Measurements from ENCODE around the gene RASSF5.
A peak's percentile ranks its signal among the peaks of the same experiment; 100 is the strongest.

Gene RASSF5

DNA sequence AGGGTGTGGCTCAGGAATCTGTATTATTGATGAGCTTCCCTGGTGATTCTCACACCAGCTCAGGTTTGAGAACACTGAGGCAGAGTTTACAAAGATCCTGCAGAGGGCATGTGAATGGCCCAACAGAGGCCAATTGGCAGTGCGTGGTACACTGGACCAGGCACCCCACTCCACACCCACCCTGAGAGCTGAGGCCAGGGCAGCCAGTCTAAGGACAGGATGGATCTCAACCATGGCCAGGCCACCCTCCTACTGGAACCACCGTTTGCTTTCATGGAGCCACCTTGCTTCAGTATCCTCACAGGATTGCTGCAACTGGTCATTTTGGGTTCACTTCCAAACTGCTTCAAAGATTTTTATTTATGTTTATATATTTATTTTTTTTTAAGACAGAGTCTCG is 7.3 kb upstream of the RASSF5 start:
- no peak for DNase-seq

DNA sequence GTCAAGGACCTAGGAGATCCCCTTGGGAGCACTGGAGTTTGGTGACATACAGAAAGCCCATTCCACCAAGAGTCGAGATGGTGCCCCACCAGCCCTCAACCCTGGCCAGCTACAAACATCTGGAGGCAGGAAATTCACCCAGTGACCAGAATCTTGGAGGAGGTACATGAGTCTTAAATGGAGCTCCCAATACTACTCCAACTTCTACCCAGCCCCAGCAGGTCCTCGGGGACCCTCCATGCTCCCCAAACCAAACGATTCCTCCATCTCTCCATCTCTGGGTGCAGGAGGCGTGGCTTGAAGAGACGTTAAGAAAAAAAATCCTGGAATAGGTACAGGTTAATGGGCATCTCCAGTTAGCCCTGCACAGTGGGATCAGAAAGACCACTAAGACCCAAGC is 5.5 kb upstream of the RASSF5 start:
- DNase-seq = no peak

DNA sequence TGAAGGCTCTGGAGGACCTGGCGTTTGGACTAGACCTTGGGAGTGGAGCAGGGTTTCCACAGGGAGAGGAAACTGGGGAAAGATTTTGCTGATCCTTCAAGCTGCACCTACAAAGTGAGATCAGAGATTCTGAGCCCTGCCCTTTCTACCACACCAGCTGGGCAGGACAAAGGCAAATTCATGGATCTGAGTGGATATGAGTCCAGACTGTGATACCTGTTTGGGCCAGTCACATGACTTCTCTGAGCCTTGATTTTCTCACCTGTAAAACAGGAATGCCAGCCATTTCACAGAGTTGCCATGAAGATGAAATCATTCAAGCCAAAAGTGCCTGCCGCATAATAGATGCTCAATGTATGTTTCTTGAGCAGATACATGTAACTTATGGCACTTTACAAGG is 4.9 kb upstream of the RASSF5 start:
- DNase-seq = no peak

DNA sequence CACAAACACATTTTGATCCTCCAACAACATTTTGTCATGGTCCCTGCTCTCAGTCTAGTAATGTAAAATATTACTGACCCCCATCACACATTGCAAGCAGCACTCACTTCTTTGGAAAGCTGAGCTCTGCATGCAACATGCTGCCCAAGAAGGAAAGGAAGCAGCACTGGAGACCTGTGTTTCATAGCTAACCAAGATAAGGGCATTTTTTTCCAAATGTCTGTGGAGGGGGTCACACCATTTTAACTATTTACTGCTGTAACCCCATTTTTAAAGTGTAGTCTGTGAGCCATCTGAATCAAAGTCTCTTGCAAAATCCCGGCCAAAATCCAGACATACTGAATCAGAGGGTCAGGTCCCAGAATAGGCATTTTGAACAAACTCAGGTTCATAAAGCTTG is 4.5 kb upstream of the RASSF5 start:
- DNase-seq = no peak

DNA sequence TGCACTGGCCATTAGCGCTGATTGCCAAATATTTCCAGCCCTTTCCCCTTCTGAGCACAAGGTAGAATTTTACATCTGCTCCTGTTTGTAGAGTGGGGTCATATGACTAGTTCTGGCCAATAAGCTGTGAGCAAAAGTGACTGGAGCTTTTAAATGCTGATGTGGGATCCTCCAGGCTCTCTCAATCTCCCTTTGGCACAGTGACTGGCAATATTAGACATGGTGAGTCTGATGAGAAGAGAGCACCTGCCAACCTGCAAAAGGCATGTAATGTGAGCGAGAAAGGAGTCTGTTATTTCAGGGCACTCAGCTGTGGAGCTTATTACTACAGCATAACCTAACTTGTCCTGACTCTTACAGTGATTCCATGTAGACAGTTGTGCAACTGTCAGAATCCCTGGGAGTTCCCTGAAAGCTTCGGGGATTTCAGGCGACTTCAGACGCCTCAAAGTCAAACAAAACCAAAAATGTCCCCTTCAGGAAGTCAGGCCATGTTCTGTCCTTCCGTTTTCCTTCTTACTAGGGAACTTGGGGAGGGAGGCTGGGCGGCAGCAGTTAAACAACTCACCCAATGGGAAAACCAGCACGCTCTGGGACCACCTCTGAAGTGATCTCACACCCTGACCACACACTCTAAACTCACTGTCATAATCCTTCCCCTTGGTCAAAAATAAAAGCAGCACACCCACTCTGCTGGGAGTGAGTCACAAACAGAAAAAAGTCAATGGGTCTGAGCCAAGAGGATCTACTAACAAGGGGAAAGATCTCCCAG is 3.6 kb upstream of the RASSF5 start:
- no peak for DNase-seq

DNA sequence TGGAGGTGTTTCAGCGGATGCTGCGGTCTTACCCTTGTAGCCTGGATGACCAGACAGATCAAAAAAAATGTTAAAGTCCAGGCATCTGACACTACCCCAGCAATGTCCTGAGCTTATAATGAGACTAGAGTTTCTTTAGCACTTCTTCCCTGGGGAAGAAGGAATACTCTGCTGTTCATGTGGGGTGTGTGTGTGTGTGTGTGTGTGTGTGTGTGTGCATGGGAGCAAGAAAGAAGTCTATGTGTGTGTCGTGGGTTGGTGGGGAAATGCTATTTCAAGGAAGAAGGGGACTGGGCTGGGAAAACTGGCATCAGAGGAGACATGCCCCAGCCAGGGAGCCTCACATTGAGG is 3.0 kb upstream of the RASSF5 start:
- DNase-seq = no peak

DNA sequence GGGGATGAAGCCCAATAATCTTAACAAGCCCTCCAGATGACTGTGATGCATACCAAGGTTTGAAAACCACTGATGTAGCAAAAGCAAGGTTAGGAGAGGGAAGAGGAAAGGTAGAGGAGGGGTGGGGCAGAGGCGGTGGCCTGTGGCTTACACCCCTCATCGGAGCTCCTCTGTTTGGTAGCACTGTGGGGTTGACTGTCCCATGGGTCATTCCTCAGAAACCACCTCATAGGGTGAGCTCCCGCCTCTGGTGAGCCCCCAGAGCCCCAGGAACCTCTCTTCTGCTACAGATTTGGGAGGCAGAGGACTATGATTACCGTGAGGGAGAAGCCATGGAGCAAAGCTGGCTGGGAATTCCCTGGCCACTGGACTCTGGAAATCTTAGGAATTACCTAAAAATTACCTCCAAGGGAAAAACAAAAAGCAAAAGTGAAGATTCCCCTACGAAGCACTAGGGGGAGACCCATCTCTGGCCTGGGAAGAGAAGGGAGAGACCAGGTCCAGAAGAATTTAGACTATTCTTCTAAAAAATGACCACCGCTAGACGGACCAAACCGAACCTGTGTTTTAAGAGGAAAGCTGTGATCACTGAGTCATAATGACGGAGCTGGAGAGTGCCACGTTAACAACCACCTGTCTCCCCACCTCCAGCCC is 1.5 kb upstream of the RASSF5 start:
- no peak for DNase-seq

DNA sequence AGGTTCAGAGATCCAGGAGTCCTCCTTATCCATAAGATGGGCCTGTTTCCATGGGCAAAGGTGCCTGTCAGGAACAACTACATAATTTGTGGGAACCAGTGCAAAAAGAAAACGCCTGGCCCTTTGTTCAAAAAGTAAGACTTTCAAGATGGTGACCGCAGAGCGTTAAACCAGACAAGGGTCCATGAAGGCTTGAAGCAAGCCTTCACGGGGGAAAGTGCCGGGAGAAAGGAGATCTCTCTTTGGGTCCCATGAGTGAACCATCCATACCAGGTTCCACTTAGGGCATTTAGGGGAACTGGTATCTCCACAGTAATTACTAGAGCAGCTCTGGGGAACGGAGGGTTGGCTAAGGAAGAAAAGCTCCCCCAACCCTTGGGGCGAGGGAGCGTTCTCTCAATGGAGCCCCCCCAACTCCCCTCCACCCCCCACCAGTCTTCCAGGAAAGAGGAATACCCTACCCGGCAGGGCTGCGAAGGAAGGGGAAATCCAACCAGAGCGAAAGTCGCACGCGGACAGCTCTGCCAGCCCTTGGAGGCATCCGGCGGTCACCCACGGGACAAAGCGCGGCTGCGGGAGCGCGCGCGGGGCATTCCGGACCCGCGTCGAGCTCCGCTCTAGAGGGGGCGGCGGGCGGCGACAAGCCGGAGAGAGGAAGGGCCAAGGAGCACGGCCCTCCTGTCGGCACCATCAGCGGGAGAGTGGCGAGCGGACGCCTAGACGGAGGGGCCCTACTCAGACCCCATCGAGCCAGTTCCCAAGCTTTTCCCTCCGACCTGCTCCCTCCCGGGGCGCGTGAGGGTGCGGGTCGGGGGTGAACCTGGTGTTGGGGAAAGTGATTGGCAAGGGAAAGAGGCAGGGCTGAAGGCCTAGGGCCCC is 687 bp upstream of the RASSF5 start:
- DNase-seq = no peak

DNA sequence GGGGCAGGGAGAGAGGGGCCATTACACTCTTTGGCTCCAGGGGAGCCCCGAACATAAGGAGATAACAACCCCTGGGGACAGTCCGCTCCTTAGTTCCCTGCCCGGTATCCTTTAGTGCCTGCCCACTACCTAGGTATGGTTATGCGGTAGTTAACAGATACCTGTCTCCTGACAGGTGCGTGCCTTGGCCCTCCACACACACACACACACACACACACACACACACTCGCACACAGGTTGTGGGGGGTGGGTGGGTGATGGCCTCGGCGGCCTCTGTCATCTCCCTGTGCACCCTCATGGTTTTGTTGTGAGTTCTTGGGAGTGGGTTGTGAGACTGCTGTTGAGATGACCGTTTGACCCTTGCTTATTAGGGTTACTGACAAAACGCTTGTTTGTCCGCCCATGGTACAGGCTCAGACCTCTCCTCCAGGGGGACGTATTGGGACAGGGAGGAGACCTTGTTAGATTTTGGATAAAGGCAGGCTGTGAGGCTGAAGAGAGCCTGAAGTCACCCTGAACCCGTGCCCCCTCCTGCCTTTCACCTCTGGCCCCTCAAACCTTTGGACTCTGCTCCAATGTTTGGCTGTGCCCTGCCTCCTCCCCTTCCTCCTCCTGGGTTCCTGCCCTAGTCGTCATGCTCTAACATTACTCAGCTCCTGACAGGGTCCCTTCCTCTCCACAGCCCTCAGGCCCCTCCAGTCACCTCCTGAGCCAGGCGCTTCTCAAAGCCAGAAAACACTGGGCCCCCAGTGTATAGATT is 979 bp downstream of the RASSF5 start:
- DNase-seq = no peak

DNA sequence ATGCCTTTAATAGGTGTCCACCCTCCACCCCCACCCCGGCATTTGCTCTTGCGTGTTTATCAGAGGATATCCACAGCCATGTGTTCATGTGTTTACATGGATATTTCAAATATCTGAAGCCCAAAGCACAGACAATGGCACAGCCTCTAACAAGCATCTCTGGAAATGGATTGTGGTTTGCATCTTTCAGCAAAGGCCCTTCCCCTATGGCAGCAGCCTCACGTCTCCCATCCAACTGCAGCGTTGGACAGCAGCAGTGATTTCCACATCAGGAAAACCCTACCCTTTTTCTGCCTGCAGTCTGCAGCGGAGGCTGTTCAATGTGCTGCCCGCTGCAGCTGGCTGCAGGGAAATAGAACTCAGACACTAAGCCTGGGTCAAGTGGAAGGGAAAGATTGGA is 1.6 kb downstream of the RASSF5 start:
- DNase-seq = no peak

DNA sequence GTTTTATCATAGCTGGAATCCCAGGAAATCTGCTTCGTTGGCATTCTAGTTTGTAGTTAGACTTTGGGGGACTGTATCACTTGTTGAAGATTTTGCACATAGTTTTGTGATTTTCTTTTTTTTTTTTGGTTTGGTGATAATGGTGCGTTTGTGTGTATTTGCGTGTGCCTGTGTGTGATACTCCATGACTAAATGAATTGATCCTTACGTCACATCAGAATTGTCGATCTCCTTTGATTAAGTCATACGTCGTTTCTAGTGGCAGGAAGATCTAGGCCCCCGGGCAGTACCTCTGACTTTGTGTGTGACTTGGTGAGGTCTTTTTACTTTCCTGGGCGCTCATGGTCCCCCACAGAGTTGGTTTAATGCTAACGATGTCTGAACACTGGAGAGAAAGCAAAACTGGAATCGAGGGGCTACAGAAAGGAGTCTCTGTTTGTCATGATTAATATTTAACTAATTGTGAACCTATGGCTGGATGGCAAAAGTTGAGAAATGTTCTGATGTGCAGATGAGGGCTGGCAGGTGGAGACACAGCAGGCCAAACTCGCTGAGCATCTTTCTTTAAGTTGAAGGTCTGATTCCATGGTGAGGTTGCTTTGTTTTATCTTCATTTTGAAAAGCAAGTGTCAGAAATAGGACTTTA is 2.4 kb downstream of the RASSF5 start:
- DNase-seq = no peak

DNA sequence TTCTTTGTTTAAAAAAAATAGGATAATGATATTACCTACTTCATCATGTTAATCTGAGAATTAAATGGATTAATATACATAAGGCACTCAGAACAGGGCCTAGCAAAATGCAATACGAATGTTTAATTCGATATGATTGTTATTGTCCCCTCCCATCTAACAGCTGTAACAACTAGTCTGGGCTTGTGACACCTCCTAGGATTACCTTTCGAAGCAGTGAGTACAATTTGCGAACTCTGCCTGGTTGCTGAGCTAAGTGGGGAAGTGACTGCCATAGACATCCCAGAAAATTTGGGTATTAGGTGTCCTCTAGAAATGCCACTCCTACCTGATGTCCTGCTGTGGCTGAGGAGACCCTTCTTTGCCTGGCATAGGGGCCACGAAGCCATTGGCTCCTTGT is 3.0 kb downstream of the RASSF5 start:
- no peak for DNase-seq

DNA sequence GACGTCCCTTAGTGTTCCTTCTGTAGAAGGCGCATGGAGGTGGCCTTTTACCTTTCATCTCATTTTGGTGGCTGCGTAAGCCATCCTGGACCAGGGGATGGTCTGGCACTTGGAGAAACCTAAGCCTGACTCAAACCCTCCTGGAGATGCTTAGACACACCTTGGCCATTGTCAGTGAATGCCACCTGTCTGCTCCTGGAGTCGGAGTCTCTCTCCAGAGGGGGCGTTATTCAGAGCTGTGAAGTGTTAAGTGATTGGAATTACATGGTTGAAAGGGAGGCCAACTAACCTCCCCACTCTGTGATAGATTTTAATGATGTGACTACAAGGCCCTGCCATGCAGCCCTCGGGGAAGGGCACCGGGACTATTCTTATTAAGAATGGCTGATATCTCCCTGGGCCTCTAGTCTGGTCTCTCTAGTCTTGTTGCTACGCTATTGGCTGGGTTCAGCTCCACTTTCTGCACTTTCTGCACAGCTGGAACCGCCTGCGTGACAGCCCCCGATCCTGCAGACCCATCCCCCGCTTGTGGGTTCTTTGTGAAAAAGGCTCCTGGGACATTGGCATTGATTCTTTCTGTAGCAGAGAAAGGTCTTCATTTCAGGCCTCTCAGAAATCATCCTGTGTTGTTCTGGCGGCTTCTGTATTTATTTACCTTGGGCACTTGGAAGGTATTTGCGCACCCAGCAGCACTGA is 4.2 kb downstream of the RASSF5 start:
- no peak for DNase-seq

DNA sequence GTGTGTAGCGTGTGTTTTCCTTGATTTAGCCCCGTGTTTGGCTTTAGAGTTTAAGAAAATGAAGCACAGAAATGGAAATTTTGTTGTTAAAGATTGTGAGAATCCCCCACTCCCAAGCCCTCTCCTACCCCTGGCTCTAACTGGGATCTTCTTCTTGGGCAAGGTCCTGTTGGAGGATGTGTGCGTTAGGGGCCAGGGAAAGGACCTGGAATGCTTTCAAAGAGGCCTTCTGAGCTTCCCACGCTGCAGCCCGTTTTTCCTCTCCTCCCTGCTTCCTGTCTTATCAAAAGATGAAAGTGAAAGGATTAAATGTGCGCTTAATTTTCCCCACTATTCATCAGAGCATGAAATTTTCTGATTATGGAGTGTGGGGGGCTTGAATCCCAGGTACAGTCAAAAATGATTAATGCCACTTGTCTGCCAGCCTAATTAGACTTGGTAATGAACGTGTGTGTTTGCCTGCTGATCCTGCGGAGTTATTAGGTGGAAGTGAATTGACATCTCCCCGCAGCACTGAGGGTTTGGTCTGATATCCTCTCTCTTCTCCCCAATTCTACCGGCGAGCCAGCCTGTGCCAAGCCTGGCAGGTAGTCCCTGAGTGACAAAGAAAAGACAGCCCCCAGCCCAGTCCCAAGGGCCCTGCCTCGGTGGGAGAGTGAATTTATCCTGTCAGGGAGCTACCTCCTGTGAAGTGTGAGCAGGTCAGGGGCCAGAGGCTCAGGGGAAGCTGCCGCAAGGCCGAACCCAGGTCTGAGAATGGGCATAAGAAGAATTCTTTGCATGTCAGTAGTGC is 4.9 kb downstream of the RASSF5 start:
- no peak for DNase-seq

DNA sequence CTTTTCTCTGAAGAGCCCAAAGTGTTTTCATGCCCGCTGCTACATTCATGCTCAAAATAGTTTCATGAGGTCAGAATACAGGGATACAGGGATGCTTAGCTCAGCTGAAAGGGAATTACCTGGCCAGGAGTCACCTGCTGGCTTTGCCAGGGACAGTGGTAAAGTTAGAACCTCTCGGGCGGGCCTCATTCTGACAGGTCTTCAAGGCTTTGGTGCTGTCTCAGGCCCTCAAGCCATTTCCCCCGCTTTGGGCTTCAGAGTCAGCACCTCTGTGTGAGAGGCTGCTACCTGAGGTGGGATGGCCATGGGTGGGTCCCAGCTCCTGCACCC is 5.5 kb downstream of the RASSF5 start:
- no peak for DNase-seq

DNA sequence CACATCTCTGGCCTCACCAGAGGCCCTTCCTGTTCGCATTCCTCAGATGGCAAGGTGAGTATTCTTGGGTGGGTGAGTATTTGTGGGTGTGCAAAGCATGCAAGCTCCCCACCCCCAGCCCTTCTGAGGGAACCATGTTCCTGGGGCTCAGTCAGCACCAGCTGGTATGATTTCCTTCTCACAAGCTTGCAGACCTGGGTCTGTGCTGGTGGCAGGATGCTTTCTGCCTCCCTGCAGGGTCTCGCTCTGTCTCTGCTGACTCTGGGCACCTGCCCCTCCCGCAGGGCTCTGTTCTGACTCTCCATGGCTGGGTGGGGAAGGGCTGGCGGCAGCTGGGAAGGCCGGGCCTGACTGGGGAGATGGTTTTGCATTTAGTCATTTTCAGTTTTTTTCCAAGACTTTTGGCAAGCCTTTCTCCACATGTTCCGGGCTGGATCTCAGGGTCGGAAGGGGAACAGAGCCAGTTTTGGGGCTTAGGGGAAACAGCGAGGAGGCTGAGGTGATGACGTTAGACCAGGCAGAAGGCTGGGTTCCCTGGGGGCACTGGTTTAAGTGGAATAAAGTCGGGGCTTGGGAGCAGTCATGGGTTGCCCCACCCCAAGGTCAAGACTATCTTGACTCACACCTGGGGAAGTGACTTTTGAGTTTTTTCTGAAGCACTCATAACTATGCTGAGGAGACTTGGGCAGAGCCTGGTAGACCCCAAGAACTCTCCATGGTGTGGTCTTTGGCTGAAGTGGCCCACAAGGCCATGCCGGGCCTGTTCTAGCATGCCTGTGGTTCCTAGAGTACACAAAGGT is 6.2 kb downstream of the RASSF5 start:
- DNase-seq = peak; percentile 25

DNA sequence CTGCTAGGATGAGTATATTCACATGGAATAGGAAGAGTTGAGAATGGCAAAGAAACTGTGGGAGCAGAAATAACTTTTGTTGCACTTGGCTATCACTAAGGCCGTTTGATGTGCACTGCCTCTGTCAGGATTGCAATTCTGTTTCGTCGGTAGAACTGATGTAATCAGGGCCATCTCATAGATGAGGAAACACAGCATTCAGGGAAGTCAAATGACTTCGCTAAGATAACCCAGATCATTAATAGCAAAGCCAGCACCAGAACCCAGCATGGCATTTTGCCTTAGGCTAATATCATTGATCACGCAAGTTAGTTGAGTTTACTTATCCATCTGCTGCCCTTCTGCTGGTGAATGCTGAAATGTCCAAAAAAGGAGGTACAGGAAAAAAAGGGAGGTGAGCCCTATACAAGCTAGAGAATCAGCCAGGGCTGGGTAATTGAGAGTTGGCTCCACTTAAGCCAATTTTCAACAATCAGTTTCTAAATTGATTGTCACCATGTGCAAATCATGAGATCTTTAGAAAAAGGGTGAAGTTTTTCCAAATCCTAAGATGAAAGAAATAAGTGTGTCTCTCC is 7.6 kb downstream of the RASSF5 start:
- no peak for DNase-seq

DNA sequence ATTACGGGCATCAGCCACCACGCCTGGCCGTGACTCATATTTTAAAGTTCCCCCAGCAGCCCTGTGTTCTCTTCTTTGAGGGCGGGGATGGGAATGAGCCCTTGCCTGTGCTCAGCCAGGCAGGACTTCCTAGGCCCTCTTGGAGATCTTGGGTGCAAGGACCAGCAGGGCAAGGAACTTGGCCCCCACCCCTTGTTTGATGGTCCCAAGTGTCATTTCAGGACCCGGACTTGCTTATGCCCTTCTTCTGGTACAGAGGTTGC is 9.3 kb downstream of the RASSF5 start:
- DNase-seq = no peak

DNA sequence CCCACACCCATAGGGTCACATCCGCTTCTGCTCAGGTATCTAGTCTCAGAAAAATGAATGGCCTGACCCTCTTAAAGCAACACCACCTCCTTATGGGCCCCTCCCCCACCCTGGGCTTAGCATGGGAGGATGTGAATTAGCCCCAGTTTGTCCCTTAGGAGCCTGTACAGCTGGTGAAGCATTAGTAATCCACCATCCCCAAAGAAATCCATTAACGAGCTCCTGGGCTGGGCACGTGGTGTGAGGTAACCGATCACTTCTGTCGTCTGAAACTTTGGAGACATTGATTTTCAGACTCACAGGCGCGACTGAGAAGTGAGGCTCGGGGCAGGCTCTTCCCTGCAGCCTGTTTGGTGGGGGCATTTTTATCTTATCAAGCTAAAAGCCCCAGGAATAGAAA is 10.5 kb downstream of the RASSF5 start:
- DNase-seq = no peak

DNA sequence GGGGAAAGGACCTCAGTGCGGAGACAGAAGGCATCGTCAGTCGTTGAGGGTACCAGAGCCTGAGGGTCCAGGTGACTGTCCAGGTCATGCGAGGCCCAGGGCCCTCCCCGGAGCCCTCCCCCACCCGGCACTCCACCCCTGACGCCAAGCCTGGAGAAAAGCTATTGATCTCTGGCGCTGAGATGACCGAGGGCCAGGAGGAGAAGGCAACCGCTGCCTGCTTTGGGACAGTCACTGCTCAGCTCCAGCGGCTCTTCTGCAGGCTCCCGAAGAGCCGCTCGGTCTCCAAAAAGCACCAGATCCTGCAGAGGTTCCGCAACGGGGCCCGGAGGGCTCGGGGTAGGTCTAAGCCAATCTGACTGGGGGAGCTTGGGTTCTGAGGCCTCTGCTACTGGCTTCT is 10.9 kb downstream of the RASSF5 start:
- DNase-seq = no peak

All from DMS 273 treated with DMSO at 0.1 percent for 48 hours (cell line).